ENCODE measurements around the gene RPRD1B. TPM values are rescaled to one million over a fixed set of nuclear protein-coding genes. Genes with fewer than 3 reads are reported as not detected.

Gene RPRD1B
- total RNA-seq, 2 donors from 2014 or later = 22.1 to 29.6 TPM

DNA sequence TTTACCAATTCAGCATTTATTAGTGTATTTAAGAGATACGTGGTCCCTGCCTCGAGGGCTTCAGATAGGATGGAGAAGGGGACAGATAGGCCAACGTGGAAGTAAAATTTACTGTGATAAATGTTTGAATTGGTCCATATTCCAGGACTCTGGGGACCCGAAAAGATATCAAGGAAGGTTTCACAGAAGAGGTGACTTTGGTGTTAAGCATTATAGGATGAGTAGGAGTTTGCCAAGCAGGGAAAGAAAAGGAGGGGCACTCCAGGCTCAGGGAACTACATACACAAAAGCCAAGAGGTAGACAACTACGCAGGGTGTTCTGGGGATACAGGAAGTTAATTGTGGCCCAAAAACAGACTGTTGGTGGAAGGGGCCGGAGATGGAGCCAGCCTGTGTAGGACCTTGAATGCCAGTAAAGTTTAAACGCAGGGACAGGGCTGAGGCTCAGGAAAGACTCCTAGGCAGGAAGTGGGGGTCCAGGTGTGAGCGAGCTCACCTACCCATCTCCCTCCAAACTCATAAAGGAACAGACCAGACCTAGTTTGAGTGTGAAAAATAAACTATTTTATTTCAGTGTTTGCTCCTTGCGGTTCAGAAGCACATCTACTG lies 94.5 kb downstream of the RPRD1B start:
- no peak overlapping the region for H3K27ac Mint-ChIP-seq
- H3K9ac ChIP-seq (ENCODE audit: extremely low read depth, low read length, poor library complexity, severe bottlenecking) = no peak overlapping the region

DNA sequence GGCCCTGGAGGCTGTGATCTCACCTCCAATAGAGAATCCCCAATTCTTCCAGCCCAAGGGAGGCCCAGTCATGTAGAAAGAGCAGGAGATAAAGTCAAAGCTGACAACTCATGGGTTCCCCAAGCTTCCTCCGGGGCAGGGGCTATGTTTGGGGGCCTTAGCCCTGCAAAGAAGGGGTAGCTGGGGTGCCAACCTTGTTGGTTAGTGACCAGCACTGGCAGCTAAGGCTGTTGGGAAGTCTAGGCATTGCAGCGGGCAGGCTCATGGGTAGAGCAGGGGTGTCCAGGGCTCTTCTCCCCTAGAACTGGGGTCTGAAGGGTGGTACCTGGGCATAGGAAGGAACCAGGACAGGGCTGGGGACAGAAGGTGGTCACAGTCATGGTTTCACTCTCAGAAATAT lies 95.1 kb downstream of the RPRD1B start:
- Histone ChIP-seq H3K36me3 (ENCODE audit: control insufficient read depth, insufficient read depth, low read length) (no peaks in the 10 kb centered on the region), H3K4me3 (ENCODE audit: low read length) (no peak overlapping the region), H3K9ac (ENCODE audit: extremely low read depth, low read length, poor library complexity, severe bottlenecking) (no peak overlapping the region), H3K27ac (ENCODE audit: low read depth, low read length) (no peak overlapping the region), H3K9me3 (ENCODE audit: control insufficient read depth, low read length) (no peaks in the 10 kb centered on the region), H3K4me1 (ENCODE audit: control insufficient read depth, insufficient read depth, low read length) (no peaks in the 10 kb centered on the region), H3K27me3 (ENCODE audit: control insufficient read depth, insufficient read depth, low read length, poor library complexity, severe bottlenecking) (no peaks in the 10 kb centered on the region)
- Mint-ChIP-seq H3K4me1 (no peaks in the 10 kb centered on the region), H3K4me3 (no peak overlapping the region), H3K27me3 (ENCODE audit: insufficient read depth) (no peaks in the 10 kb centered on the region), H3K36me3 (ENCODE audit: low read depth) (no peaks in the 10 kb centered on the region), H3K27ac (no peak overlapping the region), H3K9me3 (no peaks in the 10 kb centered on the region)
- WGBS, 2 experiments (ENCODE audit: insufficient coverage in 1 of 2, insufficient read length in 1 of 2) = 88 to 100% methylated on average over 1 to 2 of the region's 2 CpGs
- TF ChIP-seq, protein P1, sequence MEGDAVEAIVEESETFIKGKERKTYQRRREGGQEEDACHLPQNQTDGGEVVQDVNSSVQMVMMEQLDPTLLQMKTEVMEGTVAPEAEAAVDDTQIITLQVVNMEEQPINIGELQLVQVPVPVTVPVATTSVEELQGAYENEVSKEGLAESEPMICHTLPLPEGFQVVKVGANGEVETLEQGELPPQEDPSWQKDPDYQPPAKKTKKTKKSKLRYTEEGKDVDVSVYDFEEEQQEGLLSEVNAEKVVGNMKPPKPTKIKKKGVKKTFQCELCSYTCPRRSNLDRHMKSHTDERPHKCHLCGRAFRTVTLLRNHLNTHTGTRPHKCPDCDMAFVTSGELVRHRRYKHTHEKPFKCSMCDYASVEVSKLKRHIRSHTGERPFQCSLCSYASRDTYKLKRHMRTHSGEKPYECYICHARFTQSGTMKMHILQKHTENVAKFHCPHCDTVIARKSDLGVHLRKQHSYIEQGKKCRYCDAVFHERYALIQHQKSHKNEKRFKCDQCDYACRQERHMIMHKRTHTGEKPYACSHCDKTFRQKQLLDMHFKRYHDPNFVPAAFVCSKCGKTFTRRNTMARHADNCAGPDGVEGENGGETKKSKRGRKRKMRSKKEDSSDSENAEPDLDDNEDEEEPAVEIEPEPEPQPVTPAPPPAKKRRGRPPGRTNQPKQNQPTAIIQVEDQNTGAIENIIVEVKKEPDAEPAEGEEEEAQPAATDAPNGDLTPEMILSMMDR (conservative IDR thresholded peaks at IDR 0.05) = no peak
- no peak for DNase-seq

More for the DNA sequence above, 94.5 kb downstream of the RPRD1B start:
- no peaks in the 10 kb centered on the region for H3K4me1 ChIP-seq (ENCODE audit: control insufficient read depth, insufficient read depth, low read length)
- H3K27ac ChIP-seq (ENCODE audit: low read depth, low read length) = no peak overlapping the region
- Mint-ChIP-seq H3K27me3 (ENCODE audit: insufficient read depth) (no peaks in the 10 kb centered on the region), H3K4me3 (no peak overlapping the region), H3K4me1 (peaks cover 4% of the 10 kb centered on the region), H3K36me3 (ENCODE audit: low read depth) (no peaks in the 10 kb centered on the region), H3K9me3 (no peaks in the 10 kb centered on the region)
- H3K27me3 ChIP-seq (ENCODE audit: control insufficient read depth, insufficient read depth, low read length, poor library complexity, severe bottlenecking) = no peaks in the 10 kb centered on the region
- DNase-seq = peak; percentile 20
- TF ChIP-seq, protein P1 (conservative IDR thresholded peaks at IDR 0.05) = no peak
- H3K9me3 ChIP-seq (ENCODE audit: control insufficient read depth, low read length) = no peaks in the 10 kb centered on the region
- no peaks in the 10 kb centered on the region for H3K36me3 ChIP-seq (ENCODE audit: control insufficient read depth, insufficient read depth, low read length)
- H3K4me3 ChIP-seq (ENCODE audit: low read length) = no peak overlapping the region
- 87 to 92% methylated on average over 7 to 8 of the region's 9 CpGs for WGBS, 2 experiments (ENCODE audit: insufficient coverage in 1 of 2, insufficient read length in 1 of 2)

- Mint-ChIP-seq H3K4me1 (peaks cover 3% of the 10 kb centered on the region), H3K9me3 (no peaks in the 10 kb centered on the region), H3K36me3 (ENCODE audit: low read depth) (no peaks in the 10 kb centered on the region), H3K4me3 (no peak overlapping the region), H3K27me3 (ENCODE audit: insufficient read depth) (no peaks in the 10 kb centered on the region), H3K27ac (no peak overlapping the region)
- DNase-seq = no peak
- H3K27me3 ChIP-seq (ENCODE audit: control insufficient read depth, insufficient read depth, low read length, poor library complexity, severe bottlenecking) = no peaks in the 10 kb centered on the region
- H3K9me3 ChIP-seq (ENCODE audit: control insufficient read depth, low read length) = no peaks in the 10 kb centered on the region
- H3K36me3 ChIP-seq (ENCODE audit: control insufficient read depth, insufficient read depth, low read length) = no peaks in the 10 kb centered on the region
- H3K9ac ChIP-seq (ENCODE audit: extremely low read depth, low read length, poor library complexity, severe bottlenecking) = no peak overlapping the region
- H3K27ac ChIP-seq (ENCODE audit: low read depth, low read length) = no peak overlapping the region
- H3K4me3 ChIP-seq (ENCODE audit: low read length) = no peak overlapping the region
- no peaks in the 10 kb centered on the region for H3K4me1 ChIP-seq (ENCODE audit: control insufficient read depth, insufficient read depth, low read length)
- TF ChIP-seq, protein P1 (conservative IDR thresholded peaks at IDR 0.05) = no peak
- 88 to 90% methylated on average over 3 to 6 of the region's 6 CpGs for WGBS, 2 experiments (ENCODE audit: insufficient coverage in 1 of 2, insufficient read length in 1 of 2)
Observed at GRCh38 chr20:38129248-38129865, 95.8 kb downstream of the RPRD1B start.

Measured in endodermal cell (in vitro differentiated cells).